ENCODE measurements around the gene ALOX15. TPM values are rescaled to one million over a fixed set of nuclear protein-coding genes. Genes with fewer than 3 reads are reported as not detected.
A peak's percentile ranks its signal among the peaks of the same experiment; 100 is the strongest.
"Not testable (repeated sequence)": the region's sequence is repeated elsewhere in the genome, so short reads cannot be mapped to it uniquely, and the experiment has no call there.

The ALOX15 gene
- total RNA-seq, 2 donors from 2014 or later: not detected

DNA sequence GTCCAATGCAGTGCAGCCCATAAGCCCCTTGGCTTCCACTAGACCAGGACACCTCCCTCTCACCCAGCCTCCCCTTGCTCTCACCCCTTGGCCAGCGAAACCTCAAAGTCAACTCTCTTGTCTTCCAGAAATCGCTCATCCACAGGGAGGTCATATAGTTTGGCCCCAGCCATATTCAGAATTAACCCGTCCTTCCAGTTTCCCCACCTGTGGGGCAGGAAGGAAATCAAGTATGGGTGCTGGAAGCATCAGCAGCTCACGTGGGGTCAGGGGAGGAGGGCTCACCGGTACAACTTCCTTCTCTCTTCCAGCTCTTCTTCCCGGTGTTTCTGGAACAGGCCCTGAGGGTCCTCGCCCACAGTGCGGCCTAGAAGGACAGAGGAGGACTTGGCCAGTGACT lies 2.7 kb downstream of the ALOX15 start:
- WGBS, 2 donors: 31 to 33% methylated on average over 7 to 8 of the region's 8 CpGs
- H3K36me3 ChIP-seq (replicated peaks in 1 of 2; ENCODE audit: insufficient read depth in 1 of 2, low read depth in 2 of 2); DNase-seq; H3K4me3 ChIP-seq; intact Hi-C loops (cut with DNase I); H3K4me1 ChIP-seq; ATAC-seq; H3K27ac ChIP-seq; H3K9me3 ChIP-seq: not testable (repeated sequence)
- peaks cover 0 to 15% of the 10 kb centered on the region in 2 donors for H3K27me3 ChIP-seq

GRCh38 chr17:4636474-4637100 lies 4.9 kb downstream of the ALOX15 start:
- H3K4me1 ChIP-seq: peaks cover 4% of the 10 kb centered on the region
- intact Hi-C loops (cut with DNase I): no loop called here
- H3K27ac ChIP-seq: no peak overlapping the region
- 44 to 61% methylated on average over 12 of the region's 12 CpGs for WGBS, 2 donors
- no peaks in the 10 kb centered on the region for H3K36me3 ChIP-seq (replicated peaks in 1 of 2; ENCODE audit: insufficient read depth in 1 of 2, low read depth in 2 of 2)
- no peak for TF ChIP-seq POLR2A (IDR thresholded peaks at IDR 0.05)
- no peak for TF ChIP-seq CTCF (IDR thresholded peaks at IDR 0.05)
- ATAC-seq (no peak), DNase-seq (no peak)
- no peaks in the 10 kb centered on the region for H3K9me3 ChIP-seq
- H3K27me3 ChIP-seq: peaks cover 0 to 3% of the 10 kb centered on the region in 2 donors
- no peak overlapping the region for H3K4me3 ChIP-seq

- Histone ChIP-seq H3K27me3 (no peaks in the 10 kb centered on the region), H3K9me3 (no peaks in the 10 kb centered on the region), H3K27ac (no peak overlapping the region), H3K36me3 (replicated peaks in 1 of 2; ENCODE audit: insufficient read depth in 1 of 2, low read depth in 2 of 2) (no peaks in the 10 kb centered on the region), H3K4me1 (peaks cover 4% of the 10 kb centered on the region), H3K4me3 (no peak overlapping the region)
- WGBS, 2 donors: 9 to 11% methylated on average over 9 to 10 of the region's 10 CpGs
- ATAC-seq: no peak
- intact Hi-C loops (cut with DNase I): no loop called here
- no peak for TF ChIP-seq POLR2A (IDR thresholded peaks at IDR 0.05)
- TF ChIP-seq CTCF (IDR thresholded peaks at IDR 0.05): no peak
- peak in 1 of 4 donors; percentile 11 for DNase-seq
Observed at GRCh38 chr17:4635823-4636375, 5.6 kb downstream of the ALOX15 start.

DNA sequence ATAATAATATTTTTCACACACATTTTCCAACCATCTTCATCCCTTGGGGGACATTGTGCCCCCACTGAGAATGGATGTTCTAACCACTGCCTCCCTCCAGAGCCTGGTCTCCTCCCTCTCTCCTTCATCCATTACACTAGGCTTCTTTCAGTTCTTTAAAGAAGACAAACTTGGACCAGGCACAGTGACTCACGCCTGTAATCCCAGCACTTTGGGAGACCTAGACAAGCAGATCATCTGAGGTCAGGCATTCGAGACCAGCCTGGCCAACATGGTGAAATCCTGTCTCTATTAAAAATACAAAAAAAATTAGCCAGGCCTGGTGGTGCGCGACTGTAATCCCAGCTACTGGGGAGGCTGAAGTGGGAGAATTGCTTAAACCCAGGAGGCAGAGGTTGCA lies 6.5 kb downstream of the ALOX15 start:
- no peak for ATAC-seq
- Histone ChIP-seq H3K4me3 (no peak overlapping the region), H3K9me3 (no peaks in the 10 kb centered on the region), H3K27me3 (no peaks in the 10 kb centered on the region), H3K27ac (no peak overlapping the region), H3K36me3 (replicated peaks in 1 of 2; ENCODE audit: insufficient read depth in 1 of 2, low read depth in 2 of 2) (no peaks in the 10 kb centered on the region), H3K4me1 (peaks cover 4% of the 10 kb centered on the region)
- WGBS, 2 donors: 50 to 58% methylated on average over 4 of the region's 4 CpGs
- no peak for DNase-seq
- intact Hi-C loops (cut with DNase I): no loop called here
- TF ChIP-seq CTCF (IDR thresholded peaks at IDR 0.05) (no peak), POLR2A (IDR thresholded peaks at IDR 0.05) (no peak)

GRCh38 chr17:4633643-4634042 lies 7.8 kb downstream of the ALOX15 start:
- H3K4me3 ChIP-seq: no peak overlapping the region
- WGBS, 2 donors: 73 to 78% methylated on average over 2 of the region's 2 CpGs
- H3K9me3 ChIP-seq: no peaks in the 10 kb centered on the region
- H3K36me3 ChIP-seq (replicated peaks in 1 of 2; ENCODE audit: insufficient read depth in 1 of 2, low read depth in 2 of 2): no peaks in the 10 kb centered on the region
- intact Hi-C loops (cut with DNase I): no loop called here
- H3K27me3 ChIP-seq: no peaks in the 10 kb centered on the region
- ATAC-seq: no peak
- no peaks in the 10 kb centered on the region for H3K4me1 ChIP-seq
- no peak for TF ChIP-seq POLR2A (IDR thresholded peaks at IDR 0.05)
- TF ChIP-seq CTCF (IDR thresholded peaks at IDR 0.05): no peak
- no peak overlapping the region for H3K27ac ChIP-seq
- no peak for DNase-seq
